ENCODE data around the gene RPS6KA4.

DNA sequence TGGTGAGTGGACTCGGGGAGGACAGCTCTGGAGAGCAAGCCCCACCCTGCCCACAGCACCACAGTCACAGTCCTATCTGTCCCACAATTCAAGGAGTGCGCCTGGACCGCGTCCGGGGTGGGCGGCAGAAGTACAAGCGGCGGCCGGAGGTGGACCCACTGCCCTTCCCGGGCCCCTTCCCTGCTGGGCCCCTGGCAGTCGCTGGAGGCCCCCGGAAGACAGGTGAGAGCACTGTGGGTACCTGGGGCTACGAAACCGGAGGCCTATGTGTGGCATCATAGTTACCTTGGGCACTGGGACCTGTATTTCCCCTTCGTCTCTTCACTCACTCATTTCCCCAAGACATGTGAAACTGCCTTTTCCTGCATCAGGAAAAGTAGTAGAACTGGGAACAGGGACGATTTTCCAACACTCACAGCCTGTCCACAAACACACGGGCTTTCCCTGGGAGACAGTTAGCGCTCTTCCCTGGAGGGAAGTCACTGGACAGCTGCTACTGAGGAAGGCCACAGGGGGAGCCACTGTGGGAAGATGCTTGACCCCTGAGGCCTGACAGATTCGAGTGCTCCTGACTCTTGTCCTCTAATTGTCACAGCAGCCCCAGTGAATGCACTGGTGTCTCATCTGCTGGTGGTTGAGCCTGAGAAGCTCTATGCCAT is 44.7 kb upstream of the RPS6KA4 start:
- TF ChIP-seq, protein P1, sequence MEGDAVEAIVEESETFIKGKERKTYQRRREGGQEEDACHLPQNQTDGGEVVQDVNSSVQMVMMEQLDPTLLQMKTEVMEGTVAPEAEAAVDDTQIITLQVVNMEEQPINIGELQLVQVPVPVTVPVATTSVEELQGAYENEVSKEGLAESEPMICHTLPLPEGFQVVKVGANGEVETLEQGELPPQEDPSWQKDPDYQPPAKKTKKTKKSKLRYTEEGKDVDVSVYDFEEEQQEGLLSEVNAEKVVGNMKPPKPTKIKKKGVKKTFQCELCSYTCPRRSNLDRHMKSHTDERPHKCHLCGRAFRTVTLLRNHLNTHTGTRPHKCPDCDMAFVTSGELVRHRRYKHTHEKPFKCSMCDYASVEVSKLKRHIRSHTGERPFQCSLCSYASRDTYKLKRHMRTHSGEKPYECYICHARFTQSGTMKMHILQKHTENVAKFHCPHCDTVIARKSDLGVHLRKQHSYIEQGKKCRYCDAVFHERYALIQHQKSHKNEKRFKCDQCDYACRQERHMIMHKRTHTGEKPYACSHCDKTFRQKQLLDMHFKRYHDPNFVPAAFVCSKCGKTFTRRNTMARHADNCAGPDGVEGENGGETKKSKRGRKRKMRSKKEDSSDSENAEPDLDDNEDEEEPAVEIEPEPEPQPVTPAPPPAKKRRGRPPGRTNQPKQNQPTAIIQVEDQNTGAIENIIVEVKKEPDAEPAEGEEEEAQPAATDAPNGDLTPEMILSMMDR (IDR thresholded peaks at IDR 0.05; ENCODE audit: low read length): no peak
- no peak for TF ChIP-seq EZH2 (IDR thresholded peaks at IDR 0.05; ENCODE audit: borderline replicate concordance, low read length)

All from OCI-LY1 (cell line).